Measurements from ENCODE around the gene TRDMT1.

The TRDMT1 gene

DNA sequence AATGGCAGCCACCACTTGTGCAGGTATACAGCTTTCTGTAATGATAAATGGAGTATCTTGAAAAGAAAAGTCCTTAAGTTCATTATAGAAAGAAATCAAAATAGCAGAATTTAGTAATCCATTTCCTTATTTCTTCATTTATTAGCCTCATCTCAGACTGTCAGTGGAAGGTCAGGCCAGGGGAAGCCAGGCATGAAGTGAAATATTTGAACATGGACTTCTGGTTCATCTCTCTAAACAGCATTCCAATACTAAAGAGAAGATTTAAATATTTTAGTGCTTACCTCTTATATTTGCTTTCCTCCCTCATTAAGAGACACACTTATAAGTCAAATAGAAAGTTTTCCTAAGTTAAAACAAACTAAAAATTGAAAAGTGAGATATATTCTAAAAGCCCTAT, 26.8 kb downstream of the TRDMT1 start:
- no peak for DNase-seq (ENCODE audit: low spot score)

- no peak for DNase-seq (ENCODE audit: low spot score)
Measured at GRCh38 chr10:17171141-17171641, 30.3 kb downstream of the TRDMT1 start.

DNA sequence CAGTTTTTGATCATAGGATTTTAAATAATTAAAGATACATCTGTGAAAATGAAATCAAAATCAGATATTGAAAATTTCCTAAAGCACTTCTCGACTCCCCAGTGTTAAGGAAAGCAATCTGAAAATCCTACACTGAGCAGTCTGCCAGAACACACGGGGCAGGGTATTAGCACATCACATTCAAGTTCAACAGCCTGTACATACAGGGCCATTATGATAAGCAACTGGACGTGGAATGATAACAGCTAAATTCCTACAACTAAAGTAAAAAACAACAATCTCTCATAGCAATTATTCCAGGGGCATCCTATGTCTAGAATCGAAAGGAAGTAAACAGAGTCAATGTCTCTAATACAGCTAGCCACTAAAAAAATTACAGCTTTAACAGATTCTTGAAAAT, 31.7 kb downstream of the TRDMT1 start:
- no peak for DNase-seq (ENCODE audit: low spot score)

GRCh38 chr10:17166699-17167098, 34.8 kb downstream of the TRDMT1 start:
- no peak for DNase-seq (ENCODE audit: low spot score)

DNA sequence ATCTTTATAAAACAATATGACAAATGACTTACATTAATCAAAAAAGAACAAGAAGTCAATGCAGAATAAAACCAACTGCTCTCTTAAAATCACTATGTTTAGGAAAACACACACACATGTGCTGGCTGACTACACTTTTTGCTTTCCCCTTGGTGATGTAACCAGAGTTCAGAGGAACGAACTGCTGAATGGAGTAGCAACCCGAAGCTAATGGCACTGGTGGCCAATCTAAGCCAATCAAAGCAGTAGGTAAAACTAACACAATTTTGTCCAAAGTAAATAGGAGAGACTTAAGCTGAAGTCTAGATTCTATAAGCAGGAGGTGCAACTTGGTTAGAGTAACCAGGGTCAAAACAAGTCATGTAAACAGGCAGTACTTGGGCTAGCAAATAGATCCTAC, 38.6 kb downstream of the TRDMT1 start:
- no peak for DNase-seq (ENCODE audit: low spot score)

DNA sequence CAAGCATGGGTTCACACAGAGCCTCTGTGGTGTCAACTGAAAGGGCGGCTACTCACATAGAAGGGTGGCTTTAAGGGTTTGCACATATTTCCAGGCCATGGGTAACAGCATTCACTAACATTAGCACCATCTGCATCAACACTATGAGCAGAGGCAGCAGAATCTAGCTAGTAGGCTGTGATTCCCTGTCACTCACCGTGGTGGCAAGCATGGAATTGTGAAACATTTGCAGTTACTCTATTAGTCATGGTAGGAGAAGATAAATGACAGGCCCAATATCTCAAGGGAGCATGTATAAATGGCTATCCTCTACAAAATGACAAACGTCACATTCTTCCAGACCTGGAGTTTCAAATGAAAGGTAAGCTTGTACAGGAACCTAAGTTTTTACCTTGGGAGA, 39.7 kb downstream of the TRDMT1 start:
- DNase-seq (ENCODE audit: low spot score) = no peak

DNA sequence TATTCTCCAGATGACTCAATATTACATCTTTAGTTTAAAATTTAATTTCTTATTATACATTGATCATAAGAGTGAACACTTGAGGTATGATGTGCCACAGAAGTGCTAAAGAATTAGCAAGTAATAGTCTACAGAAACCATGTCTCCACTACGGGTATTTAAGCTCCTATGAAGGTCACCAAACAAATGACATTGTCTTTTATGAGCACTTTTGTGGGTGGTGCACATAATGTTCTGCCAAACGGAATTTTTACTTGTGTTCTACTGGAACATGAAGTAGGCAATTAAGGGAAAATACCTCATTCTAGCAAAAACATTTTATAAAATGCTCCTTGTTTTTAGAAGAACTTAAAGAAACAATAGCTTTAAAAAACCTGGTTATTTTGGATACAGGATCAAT, 44.4 kb downstream of the TRDMT1 start:
- no peak for DNase-seq (ENCODE audit: low spot score)

DNA sequence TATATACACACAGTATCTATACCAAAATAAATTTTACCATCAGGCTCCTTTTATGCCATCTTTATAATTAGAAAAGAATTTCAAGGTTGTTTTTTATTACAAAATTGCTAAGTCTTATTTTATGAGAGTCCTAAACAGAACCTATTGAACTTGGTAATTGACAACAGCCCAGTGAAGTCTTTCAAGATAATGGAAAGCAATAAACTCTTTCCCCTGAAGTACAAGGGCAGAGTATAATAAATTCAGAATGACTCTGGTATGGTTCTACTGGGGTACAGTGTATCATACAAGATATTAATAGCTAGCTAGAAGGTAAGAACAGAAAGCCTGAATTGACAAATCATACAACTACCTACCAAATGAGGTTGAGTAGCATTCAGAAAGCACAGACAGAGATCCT, 45.6 kb downstream of the TRDMT1 start:
- DNase-seq (ENCODE audit: low spot score) = no peak

DNA sequence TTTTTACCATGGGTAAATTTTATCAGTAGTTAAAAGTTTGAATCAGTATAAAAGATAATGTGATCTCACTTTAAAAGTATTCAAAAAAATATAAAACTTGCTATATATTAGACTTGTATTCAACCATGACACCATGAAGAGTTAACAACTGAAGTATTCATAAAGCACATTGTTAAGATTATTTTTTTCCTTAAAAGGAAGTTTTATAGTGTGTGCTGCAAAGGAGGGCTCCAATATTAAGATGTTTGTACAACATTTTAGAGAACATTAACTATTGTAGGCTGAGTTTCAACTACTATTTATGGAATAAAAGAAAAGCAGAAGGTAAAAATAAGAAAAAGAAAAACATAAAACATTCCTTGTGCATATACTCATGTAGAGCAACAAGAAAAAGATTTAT, 47.4 kb downstream of the TRDMT1 start:
- no peak for DNase-seq (ENCODE audit: low spot score)

DNA sequence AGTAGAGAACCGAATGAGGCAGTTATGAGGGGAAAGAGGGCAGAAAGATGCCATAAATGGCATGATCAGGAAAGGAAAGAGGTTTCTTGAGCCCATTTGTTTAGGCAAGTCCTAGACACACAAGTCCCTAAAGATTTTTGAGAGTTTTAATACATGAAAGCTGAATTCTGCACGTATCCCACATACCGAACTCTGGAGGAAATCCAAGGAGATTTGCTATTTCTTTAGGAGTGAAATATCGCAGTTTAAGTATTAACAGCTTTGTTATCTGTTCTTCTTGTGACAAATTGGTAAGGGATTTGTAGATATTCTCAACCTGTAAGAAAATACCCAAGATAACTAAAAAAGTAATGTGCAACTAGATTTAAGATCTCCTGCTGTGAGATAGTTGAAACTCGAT, 48.2 kb downstream of the TRDMT1 start:
- DNase-seq (ENCODE audit: low spot score) = no peak

GRCh38 chr10:17151716-17152115, 49.8 kb downstream of the TRDMT1 start:
- no peak for DNase-seq (ENCODE audit: low spot score)

- DNase-seq (ENCODE audit: low spot score) = peak; percentile 79
Measured at GRCh38 chr10:17147884-17148489, 53.5 kb downstream of the TRDMT1 start.

- DNase-seq (ENCODE audit: low spot score) = no peak
Measured at GRCh38 chr10:17146892-17147291, 54.6 kb downstream of the TRDMT1 start.

- no peak for DNase-seq (ENCODE audit: low spot score)
Measured at GRCh38 chr10:17145239-17145638, 56.2 kb downstream of the TRDMT1 start.

DNA sequence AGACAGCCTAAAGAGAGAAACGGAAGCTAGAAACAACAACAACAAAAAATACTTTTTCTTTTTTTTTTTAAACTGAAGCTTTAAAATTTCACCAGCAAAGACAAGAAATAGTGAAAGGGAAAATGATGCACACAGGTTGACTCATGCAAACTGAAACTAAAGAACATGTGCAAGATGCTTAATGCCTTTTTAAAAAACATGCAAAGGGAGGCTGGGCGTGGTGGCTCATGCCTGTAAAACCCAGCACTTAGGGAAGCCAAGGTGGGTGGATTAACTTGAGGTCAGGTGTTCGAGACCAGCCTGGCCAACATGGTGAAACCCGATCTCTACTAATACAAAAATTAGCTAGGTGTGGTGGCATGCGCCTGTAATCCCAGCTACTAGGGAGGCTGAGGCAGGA, 56.7 kb downstream of the TRDMT1 start:
- no peak for DNase-seq (ENCODE audit: low spot score)

GRCh38 chr10:17144032-17144431, 57.4 kb downstream of the TRDMT1 start:
- DNase-seq (ENCODE audit: low spot score) = no peak

- DNase-seq (ENCODE audit: low spot score) = no peak
Measured at GRCh38 chr10:17143055-17143690, 58.3 kb downstream of the TRDMT1 start.

DNA sequence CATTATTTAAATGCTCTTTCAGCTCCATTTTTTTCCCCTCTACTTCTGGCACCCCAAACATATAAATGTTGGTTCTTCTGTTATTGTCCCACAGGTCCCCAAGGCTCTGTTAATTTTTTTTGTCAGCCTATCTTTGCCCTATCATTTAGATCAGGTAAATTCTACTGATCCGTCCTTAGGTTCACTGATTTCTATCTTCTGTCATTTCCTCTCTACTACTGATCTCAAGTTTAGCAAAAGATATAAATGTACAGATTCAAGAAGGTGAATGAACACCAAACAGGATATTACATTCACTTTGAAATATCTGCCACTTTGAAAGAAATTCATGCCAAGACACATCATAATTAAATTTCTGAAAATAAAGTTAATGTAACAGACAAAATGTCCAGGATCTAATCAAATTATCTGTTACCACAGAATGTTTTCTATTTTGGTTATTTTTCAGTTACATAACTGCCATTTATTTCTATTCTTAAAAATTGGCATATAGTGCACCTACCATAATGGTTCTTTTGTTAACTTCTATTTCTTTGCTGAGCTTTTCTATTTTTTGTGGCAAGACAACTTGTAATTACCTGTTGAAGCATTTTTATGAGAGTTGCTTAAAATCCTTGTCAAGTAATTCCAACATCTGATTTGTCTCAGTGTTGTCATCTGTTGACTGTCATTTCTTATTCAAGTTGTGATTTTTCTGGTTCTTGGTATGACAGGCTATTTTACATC, 59.8 kb downstream of the TRDMT1 start:
- DNase-seq (ENCODE audit: low spot score) = no peak

DNA sequence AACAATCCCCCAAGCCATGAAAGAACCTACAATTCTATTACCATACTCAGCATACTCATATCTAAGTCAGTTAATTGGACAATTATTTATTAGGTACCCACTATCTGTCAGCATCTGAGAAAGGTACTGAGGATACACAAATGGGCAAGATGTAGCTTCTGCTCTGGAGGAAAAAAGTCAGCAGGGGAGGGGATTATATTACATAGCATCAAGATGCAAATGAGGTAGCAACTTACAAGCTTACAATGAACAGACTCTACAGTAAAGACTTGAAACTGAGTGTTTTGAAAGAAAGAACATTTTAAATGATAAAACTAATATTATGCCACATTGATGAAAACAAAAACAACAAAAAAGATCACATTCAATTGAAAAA, 61.1 kb downstream of the TRDMT1 start:
- DNase-seq (ENCODE audit: low spot score) = no peak

DNA sequence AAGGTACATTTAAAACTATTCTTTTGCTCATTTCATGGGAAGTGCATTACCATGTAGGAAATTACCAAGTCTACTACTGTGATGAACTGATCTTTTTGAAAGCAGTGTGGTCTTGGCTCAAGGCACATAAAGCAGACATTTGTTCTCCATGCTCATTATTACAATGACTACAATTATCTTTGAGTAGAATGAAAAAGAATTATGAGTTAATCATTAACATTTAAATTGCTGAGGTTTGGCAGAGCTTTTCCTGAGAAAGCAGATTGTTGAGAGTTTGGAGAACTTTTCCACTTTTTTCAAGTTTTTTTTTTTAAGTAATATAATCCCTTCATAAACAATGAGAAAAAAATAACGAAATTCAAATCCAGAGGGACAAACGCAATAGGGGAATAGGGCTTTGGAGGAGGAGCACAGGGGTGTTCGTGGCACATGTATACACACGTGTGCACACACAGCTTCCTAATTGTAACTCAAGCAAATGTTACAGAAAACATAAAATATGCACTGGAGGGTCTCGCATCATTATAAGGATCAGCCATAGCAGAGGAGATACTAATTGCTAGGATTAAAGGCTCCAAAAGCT, 62.9 kb downstream of the TRDMT1 start:
- DNase-seq (ENCODE audit: low spot score) = peak; percentile 61

DNA sequence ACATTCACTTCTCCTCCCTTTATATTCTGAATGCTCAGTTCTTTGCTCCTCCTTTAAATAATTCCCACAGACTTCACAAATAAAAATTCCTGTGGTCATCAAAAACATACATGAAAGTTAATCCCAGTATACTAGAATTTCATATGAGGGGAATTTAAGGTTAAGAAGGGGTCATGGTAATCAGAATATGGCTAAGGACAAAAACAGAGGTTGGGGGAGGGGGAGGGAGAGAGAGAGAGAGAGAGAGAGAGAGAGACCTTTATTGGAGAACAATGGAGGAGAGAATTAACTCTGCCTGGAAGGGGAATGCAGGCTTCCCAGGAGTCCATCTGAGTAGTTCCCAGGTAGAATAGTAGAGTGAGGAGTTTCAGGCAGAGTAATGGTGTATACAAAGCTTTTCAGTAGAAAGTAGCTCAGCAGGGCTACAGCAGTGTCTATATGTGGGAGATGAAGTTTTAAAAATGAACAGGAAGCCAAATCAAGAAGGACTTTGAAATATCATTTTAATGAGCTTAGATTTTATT, 66.7 kb downstream of the TRDMT1 start:
- no peak for DNase-seq (ENCODE audit: low spot score)

DNA sequence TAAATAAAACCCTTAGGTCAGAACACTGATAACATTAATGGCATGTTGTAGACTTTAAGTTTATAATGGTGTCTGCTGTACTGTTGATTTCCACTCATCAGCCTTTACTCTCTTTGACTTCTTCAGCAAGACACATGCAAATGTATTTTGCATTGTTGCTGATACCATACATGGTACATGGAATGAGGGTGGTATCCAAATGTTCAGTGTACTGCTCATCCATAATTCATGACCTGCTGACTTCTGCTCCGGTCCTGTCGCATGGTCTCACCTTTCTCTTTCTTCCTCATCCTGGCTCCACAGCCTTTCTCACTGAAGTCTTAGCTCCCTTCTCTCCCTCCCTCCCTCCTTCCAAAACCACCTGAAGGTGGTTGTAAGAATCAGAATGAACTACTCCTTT, 67.2 kb downstream of the TRDMT1 start:
- no peak for DNase-seq (ENCODE audit: low spot score)

GRCh38 chr10:17129741-17130140, 71.7 kb downstream of the TRDMT1 start, which contains the start of gene CUBN:
CUBN (minus strand) TSS chr10:17129811; CDS start chr10:17129765, 46 bp downstream.
- no peak for DNase-seq (ENCODE audit: low spot score)
